Activated CD8-positive, alpha-beta T cell treated with anti-CD3 and anti-CD28 coated beads, Interleukin-2, amount 10 ng/mL, durations not matched to agents 7 days and 5 days (primary cell): ENCODE data around the gene PDE6D. TPM values are rescaled to one million over a fixed set of nuclear protein-coding genes. Genes with fewer than 3 reads are reported as not detected.

Experiments used
- ATAC-seq: fragments of 150-1000 bp; cut with Tn5 transposase; one replicate; pipeline ENCODE4 v1.10.0; 2021; ENCODE audit warnings: moderate library complexity
- CTCF ChIA-PET: fragments of 350-600 bp; sonication (Branson Sonifier 250); formaldehyde crosslinking; loops from one replicate; lab custom pipeline; 2021; ENCODE audit warnings: antibody characterized with exemption; lab: Charles Lee
- POLR2A ChIA-PET: fragments of 350-600 bp; sonication (Branson Sonifier 250); formaldehyde crosslinking; loops from one replicate; lab custom pipeline; 2021; ENCODE audit warnings: antibody characterized with exemption; lab: Charles Lee
- DNase-seq: peaks from one replicate; pipeline ENCODE4 v3.0.0-alpha.2; 2020
- H3K27ac Mint-ChIP-seq: one replicate; pipeline ENCODE4 v1.8.0; 2021; ENCODE audit warnings: mild to moderate bottlenecking, mixed read lengths
- H3K27me3 Mint-ChIP-seq: one replicate; pipeline ENCODE4 v1.8.0; 2021; ENCODE audit warnings: low read depth, mixed read lengths
- H3K36me3 Mint-ChIP-seq: one replicate; pipeline ENCODE4 v1.8.0; 2021; ENCODE audit warnings: low read depth, mixed read lengths
- H3K4me1 Mint-ChIP-seq: one replicate; pipeline ENCODE4 v1.8.0; 2021; ENCODE audit warnings: low read depth, mixed read lengths
- H3K4me3 Mint-ChIP-seq: one replicate; pipeline ENCODE4 v1.8.0; 2021; ENCODE audit warnings: mild to moderate bottlenecking, mixed read lengths
- H3K9me3 Mint-ChIP-seq: one replicate; pipeline ENCODE4 v1.8.0; 2022; ENCODE audit warnings: mixed read lengths; ENCODE audit not compliant: insufficient read depth
- total RNA-seq, 2 experiments: library from RNA; stranded (reverse); gene quantifications; one replicate each; pipeline ENCODE4 v1.2.3, GENCODE V29; 2021

Gene PDE6D
- total RNA-seq, 2 experiments from 2014 or later, result 31.9 to 35.1 TPM

GRCh38 chr2:231732604-231733003, 48.5 kb downstream of the PDE6D start:
- Mint-ChIP-seq H3K4me1 (no peaks in the 10 kb centered on the region), H3K27me3 (no peaks in the 10 kb centered on the region), H3K9me3 (no peaks in the 10 kb centered on the region), H3K36me3 (peaks cover 8% of the 10 kb centered on the region), H3K4me3 (no peak overlapping the region), H3K27ac (no peak overlapping the region)
- DNase-seq (no peak), ATAC-seq (no peak)
- CTCF ChIA-PET, result interaction anchor here (0.9 kb wide), 1 partner anchor 18 kb away, joined by 4 read pairs; no protein-coding TSS in a partner anchor
- POLR2A ChIA-PET, result no interaction called here

GRCh38 chr2:231727621-231728020, 53.5 kb downstream of the PDE6D start:
- DNase-seq (no peak), ATAC-seq (no peak)
- POLR2A ChIA-PET, result no interaction called here
- H3K4me3 Mint-ChIP-seq, result no peak overlapping the region
- H3K4me1 Mint-ChIP-seq, result peaks cover 8% of the 10 kb centered on the region
- H3K27me3 Mint-ChIP-seq, result no peaks in the 10 kb centered on the region
- peaks cover 3% of the 10 kb centered on the region for H3K36me3 Mint-ChIP-seq
- CTCF ChIA-PET, result interaction anchor here (0.9 to 1.2 kb wide), 3 partner anchors 13 to 50 kb away, joined by 3 read pairs; no protein-coding TSS in a partner anchor
- no peaks in the 10 kb centered on the region for H3K9me3 Mint-ChIP-seq
- H3K27ac Mint-ChIP-seq, result no peak overlapping the region

- Mint-ChIP-seq H3K27me3 (no peaks in the 10 kb centered on the region), H3K4me1 (peaks cover 9% of the 10 kb centered on the region), H3K4me3 (no peak overlapping the region), H3K36me3 (peaks cover 1% of the 10 kb centered on the region), H3K27ac (no peak overlapping the region), H3K9me3 (no peaks in the 10 kb centered on the region)
- DNase-seq, result no peak
- no peak for ATAC-seq
- CTCF ChIA-PET, result interaction anchor here (1.0 to 3.1 kb wide), 6 partner anchors 12 to 115 kb away, joined by 3 to 50 read pairs (median 10); no protein-coding TSS in a partner anchor
- POLR2A ChIA-PET, result no interaction called here
Measured at GRCh38 chr2:231726276-231726675, 54.8 kb downstream of the PDE6D start.

- DNase-seq (no peak), ATAC-seq (no peak)
- peaks cover 9% of the 10 kb centered on the region for H3K4me1 Mint-ChIP-seq
- CTCF ChIA-PET, result interaction anchor here (1.0 to 3.1 kb wide), 7 partner anchors 9 to 114 kb away, joined by 3 to 50 read pairs (median 5); no protein-coding TSS in a partner anchor
- no peaks in the 10 kb centered on the region for H3K9me3 Mint-ChIP-seq
- H3K36me3 Mint-ChIP-seq, result peaks cover 1% of the 10 kb centered on the region
- H3K27ac Mint-ChIP-seq, result no peak overlapping the region
- no peaks in the 10 kb centered on the region for H3K27me3 Mint-ChIP-seq
- POLR2A ChIA-PET, result no interaction called here
- H3K4me3 Mint-ChIP-seq, result no peak overlapping the region
Measured at GRCh38 chr2:231725476-231725875, 55.6 kb downstream of the PDE6D start.

- no peaks in the 10 kb centered on the region for H3K36me3 Mint-ChIP-seq
- POLR2A ChIA-PET, result no interaction called here
- ATAC-seq (no peak), DNase-seq (no peak)
- peaks cover 9% of the 10 kb centered on the region for H3K4me1 Mint-ChIP-seq
- CTCF ChIA-PET, result interaction anchor here (1.0 to 2.0 kb wide), 3 partner anchors 9 to 121 kb away, joined by 3 to 12 read pairs (median 3); no protein-coding TSS in a partner anchor
- H3K27me3 Mint-ChIP-seq, result peaks cover 1% of the 10 kb centered on the region
- H3K4me3 Mint-ChIP-seq, result no peak overlapping the region
- no peak overlapping the region for H3K27ac Mint-ChIP-seq
- H3K9me3 Mint-ChIP-seq, result no peaks in the 10 kb centered on the region
Measured at GRCh38 chr2:231722721-231723307, 58.3 kb downstream of the PDE6D start.

GRCh38 chr2:231720987-231721966, 59.8 kb downstream of the PDE6D start:
- Mint-ChIP-seq H3K4me1 (peaks cover 9% of the 10 kb centered on the region), H3K27ac (no peak overlapping the region), H3K4me3 (no peak overlapping the region), H3K27me3 (peaks cover 1% of the 10 kb centered on the region), H3K36me3 (no peaks in the 10 kb centered on the region), H3K9me3 (no peaks in the 10 kb centered on the region)
- POLR2A ChIA-PET, result interaction anchor here (1.0 to 1.9 kb wide), 2 partner anchors 13 to 108 kb away, joined by 4 to 8 read pairs; partner anchors contain the start of gene PTMA
- DNase-seq, result no peak
- no peak for ATAC-seq
- CTCF ChIA-PET, result interaction anchor here (0.8 to 2.0 kb wide), 7 partner anchors 7 to 120 kb away, joined by 3 to 12 read pairs (median 3); no protein-coding TSS in a partner anchor

GRCh38 chr2:231720292-231720986, 60.6 kb downstream of the PDE6D start:
- POLR2A ChIA-PET, result interaction anchor here (0.8 to 1.9 kb wide), 3 partner anchors 10 to 107 kb away, joined by 3 to 8 read pairs (median 4); partner anchors contain the start of gene PTMA
- Mint-ChIP-seq H3K27me3 (peaks cover 1% of the 10 kb centered on the region), H3K4me3 (no peak overlapping the region), H3K9me3 (no peaks in the 10 kb centered on the region), H3K27ac (no peak overlapping the region), H3K36me3 (no peaks in the 10 kb centered on the region), H3K4me1 (peaks cover 14% of the 10 kb centered on the region)
- CTCF ChIA-PET, result interaction anchor here (1.1 to 9.6 kb wide), 4 partner anchors 36 to 119 kb away, joined by 3 to 648 read pairs (median 5); no protein-coding TSS in a partner anchor
- ATAC-seq (no peak), DNase-seq (no peak)

- H3K27ac Mint-ChIP-seq, result no peak overlapping the region
- H3K4me1 Mint-ChIP-seq, result peaks cover 23% of the 10 kb centered on the region
- H3K27me3 Mint-ChIP-seq, result peaks cover 1% of the 10 kb centered on the region
- no peak overlapping the region for H3K4me3 Mint-ChIP-seq
- no peak for DNase-seq
- ChIA-PET CTCF (interaction anchor here (9.6 kb wide), 1 partner anchor 34 kb away, joined by 648 read pairs; no protein-coding TSS in a partner anchor), POLR2A (no interaction called here)
- peaks cover 5% of the 10 kb centered on the region for H3K36me3 Mint-ChIP-seq
- no peak for ATAC-seq
- H3K9me3 Mint-ChIP-seq, result no peaks in the 10 kb centered on the region
Measured at GRCh38 chr2:231718799-231719198, 62.3 kb downstream of the PDE6D start.

- Mint-ChIP-seq H3K4me3 (no peak overlapping the region), H3K9me3 (no peaks in the 10 kb centered on the region)
- POLR2A ChIA-PET, result interaction anchor here (1.3 to 6.6 kb wide), 4 partner anchors 9 to 105 kb away, joined by 3 to 75 read pairs (median 4); partner anchors contain the start of gene PTMA
Measured at GRCh38 chr2:231717281-231718171, 63.6 kb downstream of the PDE6D start.

GRCh38 chr2:231716666-231717280, 64.3 kb downstream of the PDE6D start:
- Mint-ChIP-seq H3K4me1 (peaks cover 31% of the 10 kb centered on the region), H3K27me3 (peaks cover 1% of the 10 kb centered on the region), H3K36me3 (peaks cover 24% of the 10 kb centered on the region), H3K4me3 (no peak overlapping the region), H3K27ac (no peak overlapping the region), H3K9me3 (no peaks in the 10 kb centered on the region)
- POLR2A ChIA-PET, result interaction anchor here (1.3 to 6.6 kb wide), 4 partner anchors 9 to 104 kb away, joined by 3 to 75 read pairs (median 4); partner anchors contain the start of gene PTMA
- CTCF ChIA-PET, result interaction anchor here (1.3 to 9.6 kb wide), 7 partner anchors 9 to 199 kb away, joined by 3 to 648 read pairs (median 9); no protein-coding TSS in a partner anchor
- ATAC-seq, result no peak
- no peak for DNase-seq

More at GRCh38 chr2:231717281-231718171, 63.6 kb downstream of the PDE6D start:
- ATAC-seq, result no peak
- H3K4me1 Mint-ChIP-seq, result peaks cover 24% of the 10 kb centered on the region
- CTCF ChIA-PET, result interaction anchor here (1.3 to 9.6 kb wide), 6 partner anchors 8 to 200 kb away, joined by 3 to 648 read pairs (median 42); no protein-coding TSS in a partner anchor
- peaks cover 1% of the 10 kb centered on the region for H3K27me3 Mint-ChIP-seq
- no peak overlapping the region for H3K27ac Mint-ChIP-seq
- DNase-seq, result no peak
- H3K36me3 Mint-ChIP-seq, result peaks cover 16% of the 10 kb centered on the region
